ENCODE measurements around the gene ANLN. TPM values are rescaled to one million over a fixed set of nuclear protein-coding genes. Genes with fewer than 3 reads are reported as not detected.

The ANLN gene
- total RNA-seq, 1 donor from 2014 or later = 18.9 TPM

DNA sequence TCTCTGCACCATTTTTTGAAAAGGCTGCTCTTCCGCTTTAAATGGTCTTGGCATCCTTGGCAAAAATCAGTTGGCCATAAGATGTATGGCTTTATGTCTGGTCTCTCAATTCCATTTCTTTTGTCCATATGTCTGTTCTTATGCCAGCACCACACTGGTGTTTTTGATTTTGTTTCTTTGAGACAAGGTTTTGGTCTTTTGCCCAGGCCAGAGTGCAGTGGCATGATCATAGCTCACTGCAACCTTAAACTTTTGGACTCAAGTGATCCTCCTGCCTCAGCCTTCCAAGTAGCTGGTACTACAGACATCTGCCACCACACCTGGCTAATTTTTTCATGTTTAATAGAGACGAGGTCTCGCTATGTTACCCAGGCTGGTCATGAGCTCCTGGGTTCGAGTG lies 48.5 kb downstream of the ANLN start:
- Histone ChIP-seq H3K36me3 (no peaks in the 10 kb centered on the region), H3K9me3 (no peaks in the 10 kb centered on the region), H3K4me3 (no peak overlapping the region), H3K27ac (no peak overlapping the region), H3K4me1 (no peaks in the 10 kb centered on the region), H3K27me3 (no peaks in the 10 kb centered on the region)
- no peak for TF ChIP-seq POLR2A (IDR thresholded peaks at IDR 0.05)
- TF ChIP-seq, protein P1, sequence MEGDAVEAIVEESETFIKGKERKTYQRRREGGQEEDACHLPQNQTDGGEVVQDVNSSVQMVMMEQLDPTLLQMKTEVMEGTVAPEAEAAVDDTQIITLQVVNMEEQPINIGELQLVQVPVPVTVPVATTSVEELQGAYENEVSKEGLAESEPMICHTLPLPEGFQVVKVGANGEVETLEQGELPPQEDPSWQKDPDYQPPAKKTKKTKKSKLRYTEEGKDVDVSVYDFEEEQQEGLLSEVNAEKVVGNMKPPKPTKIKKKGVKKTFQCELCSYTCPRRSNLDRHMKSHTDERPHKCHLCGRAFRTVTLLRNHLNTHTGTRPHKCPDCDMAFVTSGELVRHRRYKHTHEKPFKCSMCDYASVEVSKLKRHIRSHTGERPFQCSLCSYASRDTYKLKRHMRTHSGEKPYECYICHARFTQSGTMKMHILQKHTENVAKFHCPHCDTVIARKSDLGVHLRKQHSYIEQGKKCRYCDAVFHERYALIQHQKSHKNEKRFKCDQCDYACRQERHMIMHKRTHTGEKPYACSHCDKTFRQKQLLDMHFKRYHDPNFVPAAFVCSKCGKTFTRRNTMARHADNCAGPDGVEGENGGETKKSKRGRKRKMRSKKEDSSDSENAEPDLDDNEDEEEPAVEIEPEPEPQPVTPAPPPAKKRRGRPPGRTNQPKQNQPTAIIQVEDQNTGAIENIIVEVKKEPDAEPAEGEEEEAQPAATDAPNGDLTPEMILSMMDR (IDR thresholded peaks at IDR 0.05) = no peak
- intact Hi-C loops (cut with DNase I) = no loop called here
- no peak for DNase-seq (ENCODE audit: extremely low spot score in 2 of 2)

DNA sequence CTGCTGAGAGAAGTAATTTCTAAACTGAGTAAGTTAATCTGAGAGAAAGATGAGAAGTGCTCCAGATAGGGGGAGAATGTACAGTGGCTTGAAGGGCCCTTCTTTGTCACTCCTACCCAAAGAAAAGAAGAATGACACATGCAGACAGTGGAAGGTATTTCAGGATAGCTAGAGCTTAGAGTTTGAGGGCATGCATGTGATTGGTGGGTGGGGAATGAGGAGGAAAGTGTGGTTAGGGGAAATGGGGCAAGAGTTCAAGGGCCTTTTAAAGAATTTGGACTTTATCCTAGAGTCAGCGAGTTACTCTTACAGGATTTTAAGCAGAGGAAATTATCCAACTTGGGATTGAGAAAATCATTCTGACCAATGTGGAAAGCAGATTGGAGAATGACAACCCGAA lies 50.0 kb downstream of the ANLN start:
- Histone ChIP-seq H3K9me3 (no peaks in the 10 kb centered on the region), H3K4me1 (no peaks in the 10 kb centered on the region), H3K27ac (no peak overlapping the region), H3K4me3 (no peak overlapping the region), H3K36me3 (no peaks in the 10 kb centered on the region), H3K27me3 (no peaks in the 10 kb centered on the region)
- no peak for DNase-seq (ENCODE audit: extremely low spot score in 2 of 2)
- TF ChIP-seq, protein P1 (IDR thresholded peaks at IDR 0.05) = no peak
- TF ChIP-seq POLR2A (IDR thresholded peaks at IDR 0.05) (no peak), POLR2AphosphoS5 (IDR thresholded peaks at IDR 0.05; ENCODE audit: insufficient read depth in 1 of 2, low read depth in 1 of 2) (no peak)
- intact Hi-C loops (cut with DNase I) = no loop called here

DNA sequence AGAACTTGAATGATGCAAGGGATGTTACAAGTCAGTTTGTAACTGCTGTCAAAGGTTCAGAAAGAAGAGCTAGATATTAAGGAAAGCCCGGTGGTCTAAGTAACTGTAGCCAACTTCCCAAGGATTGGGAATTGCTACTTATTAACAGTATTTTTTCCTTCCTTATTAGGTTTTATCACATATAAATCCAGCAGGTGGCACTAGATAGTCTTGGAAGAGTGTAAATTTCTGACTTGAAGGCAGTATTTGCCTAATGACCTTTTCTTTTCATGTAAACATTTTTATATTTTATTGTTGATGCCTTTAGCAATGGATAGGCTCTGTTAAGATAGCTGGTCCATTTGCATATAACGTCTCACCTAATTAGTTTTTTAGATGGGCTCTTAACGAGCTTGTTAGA lies 51.2 kb downstream of the ANLN start:
- TF ChIP-seq POLR2A (IDR thresholded peaks at IDR 0.05) (no peak), POLR2AphosphoS5 (IDR thresholded peaks at IDR 0.05; ENCODE audit: insufficient read depth in 1 of 2, low read depth in 1 of 2) (no peak)
- TF ChIP-seq, protein P1 (IDR thresholded peaks at IDR 0.05) = no peak
- intact Hi-C loops (cut with DNase I) = no loop called here
- H3K27ac ChIP-seq = no peak overlapping the region
- H3K36me3 ChIP-seq = no peaks in the 10 kb centered on the region
- no peak overlapping the region for H3K4me3 ChIP-seq
- no peaks in the 10 kb centered on the region for H3K27me3 ChIP-seq
- DNase-seq (ENCODE audit: extremely low spot score in 2 of 2) = no peak
- no peaks in the 10 kb centered on the region for H3K9me3 ChIP-seq
- H3K4me1 ChIP-seq = no peaks in the 10 kb centered on the region

DNA sequence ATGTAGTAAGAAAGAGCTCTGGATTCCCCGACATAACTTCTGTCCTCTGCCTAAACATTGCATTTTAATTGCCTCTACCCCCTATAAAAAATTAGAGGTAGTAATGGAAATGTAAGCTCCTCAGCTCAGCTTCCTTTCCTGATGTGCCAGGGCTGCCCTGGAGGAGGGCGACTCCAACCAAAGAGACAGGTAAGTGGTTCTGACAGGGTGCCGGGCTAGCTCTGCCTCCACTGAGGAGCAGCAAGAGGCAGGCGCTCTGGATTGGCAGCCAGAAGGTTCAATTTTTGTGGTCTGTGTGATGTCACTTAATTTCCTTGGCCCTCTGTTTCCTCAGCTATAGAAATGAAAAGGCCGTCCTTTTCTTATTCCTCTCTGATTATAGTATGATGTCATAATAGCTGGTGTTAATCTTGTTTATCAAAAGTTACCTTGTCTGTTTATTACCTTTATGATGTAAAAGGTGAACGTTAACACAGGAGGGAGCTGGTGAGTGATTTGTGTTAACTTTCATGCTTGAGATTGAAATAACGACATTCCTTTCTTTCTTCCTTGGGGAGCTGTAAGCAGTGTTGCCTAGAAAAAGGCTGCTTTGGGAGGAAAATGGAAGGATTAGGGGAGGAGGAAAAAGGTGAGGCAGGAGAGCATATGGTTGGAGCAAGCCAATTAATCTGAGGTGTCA lies 51.8 kb downstream of the ANLN start:
- intact Hi-C loops (cut with DNase I) = no loop called here
- Histone ChIP-seq H3K27me3 (no peaks in the 10 kb centered on the region), H3K27ac (no peak overlapping the region), H3K36me3 (no peaks in the 10 kb centered on the region), H3K9me3 (no peaks in the 10 kb centered on the region), H3K4me1 (no peaks in the 10 kb centered on the region), H3K4me3 (no peak overlapping the region)
- TF ChIP-seq, protein P1 (IDR thresholded peaks at IDR 0.05) = no peak
- no peak for TF ChIP-seq POLR2AphosphoS5 (IDR thresholded peaks at IDR 0.05; ENCODE audit: insufficient read depth in 1 of 2, low read depth in 1 of 2)
- no peak for TF ChIP-seq POLR2A (IDR thresholded peaks at IDR 0.05)
- DNase-seq (ENCODE audit: extremely low spot score in 2 of 2) = no peak

DNA sequence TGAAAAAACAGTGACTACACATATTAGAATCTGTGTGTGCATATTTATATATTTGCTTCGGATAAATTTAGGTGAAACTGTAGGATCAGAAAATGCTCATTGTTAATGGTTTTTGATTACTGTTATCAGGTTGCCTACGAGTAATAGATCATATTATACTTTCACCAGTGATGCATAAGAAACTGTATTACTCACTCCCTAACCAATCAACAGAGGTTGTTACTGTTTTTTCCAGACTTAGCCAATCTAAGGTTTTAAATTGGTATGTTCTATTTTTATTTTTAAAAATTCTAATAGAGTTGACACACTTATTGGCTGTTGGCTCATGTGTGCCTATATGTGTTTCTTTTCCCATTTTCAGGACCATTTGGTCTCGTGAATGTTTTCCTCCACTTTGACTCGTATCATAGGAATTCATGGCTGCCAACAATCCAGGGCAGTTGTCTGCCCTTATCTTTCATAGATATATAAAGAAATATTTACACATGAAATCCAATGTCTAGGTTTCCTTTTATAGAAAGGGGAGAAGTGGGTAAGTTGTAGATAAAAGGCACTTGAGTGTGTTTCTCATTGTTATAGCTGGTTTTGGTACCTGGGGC lies 59.2 kb downstream of the ANLN start:
- H3K27me3 ChIP-seq = no peaks in the 10 kb centered on the region

More for the DNA sequence above, 59.2 kb downstream of the ANLN start:
- no peaks in the 10 kb centered on the region for H3K9me3 ChIP-seq
- no peak overlapping the region for H3K27ac ChIP-seq
- TF ChIP-seq POLR2A (IDR thresholded peaks at IDR 0.05) = no peak
- no peak for TF ChIP-seq POLR2AphosphoS5 (IDR thresholded peaks at IDR 0.05; ENCODE audit: insufficient read depth in 1 of 2, low read depth in 1 of 2)
- TF ChIP-seq, protein P1 (IDR thresholded peaks at IDR 0.05) = no peak
- no peak overlapping the region for H3K4me3 ChIP-seq
- no peaks in the 10 kb centered on the region for H3K4me1 ChIP-seq
- H3K36me3 ChIP-seq = no peaks in the 10 kb centered on the region
- intact Hi-C loops (cut with DNase I) = no loop called here
- no peak for DNase-seq (ENCODE audit: extremely low spot score in 2 of 2)
